Measurements from ENCODE around the gene TRAF3IP3.
A peak's percentile ranks its signal among the peaks of the same experiment; 100 is the strongest.

Gene TRAF3IP3, protein sequence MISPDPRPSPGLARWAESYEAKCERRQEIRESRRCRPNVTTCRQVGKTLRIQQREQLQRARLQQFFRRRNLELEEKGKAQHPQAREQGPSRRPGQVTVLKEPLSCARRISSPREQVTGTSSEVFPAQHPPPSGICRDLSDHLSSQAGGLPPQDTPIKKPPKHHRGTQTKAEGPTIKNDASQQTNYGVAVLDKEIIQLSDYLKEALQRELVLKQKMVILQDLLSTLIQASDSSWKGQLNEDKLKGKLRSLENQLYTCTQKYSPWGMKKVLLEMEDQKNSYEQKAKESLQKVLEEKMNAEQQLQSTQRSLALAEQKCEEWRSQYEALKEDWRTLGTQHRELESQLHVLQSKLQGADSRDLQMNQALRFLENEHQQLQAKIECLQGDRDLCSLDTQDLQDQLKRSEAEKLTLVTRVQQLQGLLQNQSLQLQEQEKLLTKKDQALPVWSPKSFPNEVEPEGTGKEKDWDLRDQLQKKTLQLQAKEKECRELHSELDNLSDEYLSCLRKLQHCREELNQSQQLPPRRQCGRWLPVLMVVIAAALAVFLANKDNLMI

DNA sequence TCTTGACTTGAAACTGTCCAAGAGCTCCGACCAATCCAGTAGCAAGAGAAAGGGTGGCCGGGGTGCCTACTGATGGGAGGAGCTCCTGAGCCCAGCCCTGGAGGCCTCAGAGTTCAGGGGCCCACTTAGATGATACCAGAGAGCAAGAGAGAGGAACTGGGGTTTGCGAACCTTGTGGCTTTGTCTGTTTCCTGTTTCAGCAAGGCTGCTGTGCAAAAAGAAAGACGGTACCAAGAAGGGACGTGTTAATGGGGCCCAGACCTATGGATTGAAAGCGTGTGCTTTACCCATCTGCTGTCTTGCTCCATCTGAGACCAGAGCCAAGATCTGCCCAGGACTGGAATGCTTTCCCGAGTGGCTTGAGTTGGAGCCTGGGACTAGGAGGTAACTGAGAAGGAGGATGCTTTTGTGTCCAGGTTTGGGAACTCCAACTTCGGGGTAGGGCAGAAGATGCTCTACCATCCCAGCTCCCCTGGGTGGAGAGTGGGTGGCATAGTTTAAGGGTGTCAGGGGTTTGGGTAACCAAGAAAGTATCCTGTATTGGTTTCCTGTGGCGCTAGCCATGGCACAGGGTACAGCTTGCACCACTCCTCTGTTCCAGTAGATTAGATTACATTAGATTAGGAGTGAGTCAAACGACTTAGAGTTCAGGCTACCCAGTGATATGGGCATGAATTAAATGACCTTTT, at the start of gene TRAF3IP3:
Gene TRAF3IP3, plus strand, starts transcription at position 128 of the 689 bp plus-strand sequence. CDS start 3,987 bp downstream, outside the sequence.
- H3K4me3 ChIP-seq (ENCODE audit: low read depth, low read length), result no peak within 1 kb of the TSS
- DNase-seq (ENCODE audit: low read depth, low spot score), result no peak
- TF ChIP-seq, protein P1, sequence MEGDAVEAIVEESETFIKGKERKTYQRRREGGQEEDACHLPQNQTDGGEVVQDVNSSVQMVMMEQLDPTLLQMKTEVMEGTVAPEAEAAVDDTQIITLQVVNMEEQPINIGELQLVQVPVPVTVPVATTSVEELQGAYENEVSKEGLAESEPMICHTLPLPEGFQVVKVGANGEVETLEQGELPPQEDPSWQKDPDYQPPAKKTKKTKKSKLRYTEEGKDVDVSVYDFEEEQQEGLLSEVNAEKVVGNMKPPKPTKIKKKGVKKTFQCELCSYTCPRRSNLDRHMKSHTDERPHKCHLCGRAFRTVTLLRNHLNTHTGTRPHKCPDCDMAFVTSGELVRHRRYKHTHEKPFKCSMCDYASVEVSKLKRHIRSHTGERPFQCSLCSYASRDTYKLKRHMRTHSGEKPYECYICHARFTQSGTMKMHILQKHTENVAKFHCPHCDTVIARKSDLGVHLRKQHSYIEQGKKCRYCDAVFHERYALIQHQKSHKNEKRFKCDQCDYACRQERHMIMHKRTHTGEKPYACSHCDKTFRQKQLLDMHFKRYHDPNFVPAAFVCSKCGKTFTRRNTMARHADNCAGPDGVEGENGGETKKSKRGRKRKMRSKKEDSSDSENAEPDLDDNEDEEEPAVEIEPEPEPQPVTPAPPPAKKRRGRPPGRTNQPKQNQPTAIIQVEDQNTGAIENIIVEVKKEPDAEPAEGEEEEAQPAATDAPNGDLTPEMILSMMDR (IDR thresholded peaks at IDR 0.05; ENCODE audit: low read depth, low read length), result no peak
- in situ Hi-C loops (cut with HindIII; ENCODE audit: low sequenced_read_pairs), result no loop called here

DNA sequence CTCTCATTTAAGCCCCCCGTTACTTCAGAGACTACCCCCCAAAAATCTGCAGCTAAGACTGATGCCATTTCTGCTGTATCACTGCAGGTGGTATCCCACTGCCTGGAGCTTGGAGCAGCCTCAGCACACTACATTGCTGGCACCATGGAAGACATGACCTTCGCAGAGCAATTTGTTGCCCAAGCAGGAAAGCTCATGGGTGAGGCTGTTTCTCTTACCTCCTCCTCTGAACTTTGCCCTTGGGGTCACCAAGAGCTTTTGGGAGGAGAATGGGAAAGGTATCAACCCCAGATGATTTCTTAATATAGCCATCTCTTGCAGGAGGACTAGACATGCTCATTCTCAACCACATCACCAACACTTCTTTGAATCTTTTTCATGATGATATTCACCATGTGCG, 49.2 kb upstream of the TRAF3IP3 start:
- DNase-seq (ENCODE audit: low read depth, low spot score), result no peak
- in situ Hi-C loops (cut with HindIII; ENCODE audit: low sequenced_read_pairs), result no loop called here
- no peak overlapping the region for H3K4me3 ChIP-seq (ENCODE audit: low read depth, low read length)
- TF ChIP-seq, protein P1 (IDR thresholded peaks at IDR 0.05; ENCODE audit: low read depth, low read length), result no peak

DNA sequence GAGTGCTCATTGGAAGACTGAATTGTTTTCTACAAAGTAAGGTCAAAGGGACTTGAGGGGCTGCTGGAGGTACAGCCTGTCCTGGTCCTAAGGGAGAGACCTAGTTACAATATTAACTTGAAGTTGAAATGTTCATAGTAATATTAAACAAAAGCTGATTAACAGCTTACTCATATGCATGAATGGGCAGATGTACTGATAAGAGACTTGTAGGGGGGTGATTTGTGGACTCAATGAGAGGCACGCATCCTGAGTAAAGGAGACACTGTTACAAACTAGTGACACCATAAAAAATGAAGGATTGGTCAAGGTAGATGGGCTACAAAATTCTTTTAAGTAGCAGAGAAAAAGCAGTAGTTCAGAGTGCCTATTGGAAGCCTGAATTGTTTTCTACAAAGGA, 48.5 kb upstream of the TRAF3IP3 start:
- DNase-seq (ENCODE audit: low read depth, low spot score), result no peak
- TF ChIP-seq, protein P1 (IDR thresholded peaks at IDR 0.05; ENCODE audit: low read depth, low read length), result no peak
- no peak overlapping the region for H3K4me3 ChIP-seq (ENCODE audit: low read depth, low read length)
- in situ Hi-C loops (cut with HindIII; ENCODE audit: low sequenced_read_pairs), result no loop called here

DNA sequence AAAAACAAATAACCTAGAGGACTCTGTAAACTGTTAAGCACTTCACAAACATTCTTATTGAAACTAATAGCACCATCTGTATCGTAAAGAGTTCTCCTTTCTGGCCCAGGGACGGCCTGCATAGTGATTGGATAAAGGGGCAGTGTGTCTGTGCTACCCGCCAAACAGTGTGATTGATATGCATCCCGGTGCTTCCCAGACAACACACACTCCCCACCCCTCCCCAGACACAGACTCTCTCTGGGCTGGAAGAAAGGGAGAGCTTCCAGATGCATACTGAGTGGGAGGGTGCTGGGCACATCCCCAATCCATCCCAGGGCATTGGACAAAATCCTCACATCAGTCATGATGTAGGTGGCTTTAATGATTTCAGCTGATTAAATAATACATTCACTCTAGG, 47.6 kb upstream of the TRAF3IP3 start:
- TF ChIP-seq, protein P1 (IDR thresholded peaks at IDR 0.05; ENCODE audit: low read depth, low read length), result no peak
- DNase-seq (ENCODE audit: low read depth, low spot score), result no peak
- H3K4me3 ChIP-seq (ENCODE audit: low read depth, low read length), result no peak overlapping the region
- in situ Hi-C loops (cut with HindIII; ENCODE audit: low sequenced_read_pairs), result no loop called here

DNA sequence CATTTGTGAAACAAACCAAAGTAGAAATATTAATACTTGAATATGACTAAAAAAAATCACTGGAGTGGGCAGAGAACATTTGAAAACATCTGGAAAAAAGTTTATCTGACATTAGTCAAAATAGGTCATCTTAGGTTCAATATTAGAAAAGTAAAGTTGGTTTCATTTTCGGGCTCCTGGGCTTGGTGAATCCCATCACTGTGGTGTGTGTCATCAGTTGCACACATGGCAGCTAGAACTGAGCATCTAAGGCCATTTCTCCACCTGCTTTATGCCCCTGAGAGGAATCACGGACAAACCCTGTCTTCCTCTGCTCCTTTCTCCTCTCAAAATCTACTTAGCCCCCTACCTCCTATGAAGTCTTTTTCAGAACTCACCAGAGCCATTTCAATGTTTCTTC, 45.8 kb upstream of the TRAF3IP3 start:
- in situ Hi-C loops (cut with HindIII; ENCODE audit: low sequenced_read_pairs), result no loop called here
- DNase-seq (ENCODE audit: low read depth, low spot score), result no peak
- TF ChIP-seq, protein P1 (IDR thresholded peaks at IDR 0.05; ENCODE audit: low read depth, low read length), result no peak
- H3K4me3 ChIP-seq (ENCODE audit: low read depth, low read length), result no peak overlapping the region

DNA sequence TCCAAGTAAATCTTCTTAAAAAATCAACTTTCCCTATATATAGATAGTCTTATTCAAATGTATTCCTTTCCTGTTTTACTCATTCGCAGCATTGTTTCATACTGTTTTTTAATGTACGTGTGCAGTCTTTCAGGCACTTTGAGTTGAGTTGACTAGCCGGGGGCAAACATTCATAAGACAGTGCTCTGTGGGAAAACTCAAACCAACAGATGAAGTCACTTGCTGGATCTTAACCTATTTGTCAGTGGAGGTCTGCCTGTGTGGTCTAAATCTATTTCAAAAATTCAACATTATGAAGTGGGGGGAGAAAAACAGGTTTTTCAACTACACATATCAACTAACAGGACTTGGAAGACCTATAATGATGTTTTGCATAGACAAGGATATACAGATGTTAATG, 45.0 kb upstream of the TRAF3IP3 start:
- peak; percentile 33 for DNase-seq (ENCODE audit: low read depth, low spot score)
- TF ChIP-seq, protein P1 (IDR thresholded peaks at IDR 0.05; ENCODE audit: low read depth, low read length), result no peak
- no peak overlapping the region for H3K4me3 ChIP-seq (ENCODE audit: low read depth, low read length)
- in situ Hi-C loops (cut with HindIII; ENCODE audit: low sequenced_read_pairs), result no loop called here
